Gastrocnemius medialis (tissue), 4 donors: Measurements from ENCODE around the gene CKAP2. TPM values are rescaled to one million over a fixed set of nuclear protein-coding genes. Genes with fewer than 3 reads are reported as not detected.
"Not testable (repeated sequence)": the region's sequence is repeated elsewhere in the genome, so short reads cannot be mapped to it uniquely, and the experiment has no call there.

Experiments used
- ATAC-seq, 2 donors: fragments of 150-250 bp; one replicate each; pipeline ENCODE4 v1.9.1; 2016
- DNase-seq, 2 donors: peaks; one replicate each; pipeline ENCODE4 v3.0.0-alpha.2; 2019
- H3K27ac ChIP-seq, 4 donors: fragments of 200-600 bp; sonication (generic); 1 replicate in 1 of 4; 2 replicates in 3 of 4; pipeline ENCODE4 v1.5.1; 2016 to 2018; ENCODE audit warnings: mild to moderate bottlenecking in 2 of 4, moderate library complexity in 1 of 4
- H3K27me3 ChIP-seq, 3 donors: fragments of 200-600 bp; sonication (generic) in 2 of 3; 1 replicate in 1 of 3; 2 replicates in 2 of 3; pipeline versions ENCODE4 v1.5.1 to v1.6.0; 2016 to 2019; ENCODE audit warnings: mild to moderate bottlenecking in 1 of 3, moderate library complexity in 1 of 3
- H3K36me3 ChIP-seq, 2 donors: fragments of 200-600 bp; sonication (generic) in 1 of 2; one replicate each; pipeline ENCODE4 v1.5.1; 2017 to 2018
- H3K4me1 ChIP-seq, 2 donors: fragments of 200-600 bp; sonication (generic) in 1 of 2; one replicate each; pipeline ENCODE4 v1.5.1; 2016 to 2017; ENCODE audit warnings: mild to moderate bottlenecking in 2 of 2
- H3K4me3 ChIP-seq, 4 donors: fragments of 200-600 bp; sonication (generic) in 3 of 4; 1 replicate in 1 of 4; 2 replicates in 3 of 4; pipeline ENCODE4 v1.5.1; 2016 to 2019; ENCODE audit warnings: mild to moderate bottlenecking in 2 of 4
- H3K9me3 ChIP-seq, 3 donors: fragments of 200-600 bp; sonication (generic) in 2 of 3; 1 replicate in 1 of 3; 2 replicates in 2 of 3; pipeline ENCODE4 v1.5.1; 2016 to 2019
- POLR2A ChIP-seq, 2 donors: fragments of 450-650 bp; IDR thresholded peaks; one replicate each; pipeline ENCODE4 v1.6.1; 2017; ENCODE audit warnings: antibody characterized with exemption in 2 of 2, mild to moderate bottlenecking in 2 of 2, moderate library complexity in 2 of 2
- in situ Hi-C, 4 donors: fragments of 200-750 bp; cut with MboI; loops; one replicate each; pipeline versions ENCODE4 v1.15.0 to v1.8.0; 2017; ENCODE audit warnings: low sequenced_read_pairs in 4 of 4
- intact Hi-C: fragments of 100-400 bp; cut with DNase I; formaldehyde crosslinking; loops from one replicate; pipeline ENCODE4 v1.15.1; 2023; ENCODE audit warnings: low total_unique reads
- total RNA-seq, 4 donors: library from RNA; depleted of rRNA; stranded (reverse); fragments of >200 nt; gene quantifications; one replicate each; pipeline versions ENCODE4 v1.1.0 to v1.2.3, GENCODE V29; 2016
- TF ChIP-seq, protein P1 (sequence below), 5 experiments: fragments of 450-650 bp in 3 of 5; fragments of 200-600 bp in 2 of 5; sonication (generic) in 2 of 5; IDR thresholded peaks in 4 of 5; conservative IDR thresholded peaks in 1 of 5; 1 replicate in 4 of 5; 2 replicates in 1 of 5; pipeline ENCODE4 v1.5.1; 2016 to 2019; ENCODE audit warnings: antibody characterized with exemption in 5 of 5, mild to moderate bottlenecking in 3 of 5, moderate library complexity in 3 of 5

CKAP2 gene
- total RNA-seq, 4 donors from 2014 or later: 3.6 to 5.0 (median 4.9) TPM

DNA sequence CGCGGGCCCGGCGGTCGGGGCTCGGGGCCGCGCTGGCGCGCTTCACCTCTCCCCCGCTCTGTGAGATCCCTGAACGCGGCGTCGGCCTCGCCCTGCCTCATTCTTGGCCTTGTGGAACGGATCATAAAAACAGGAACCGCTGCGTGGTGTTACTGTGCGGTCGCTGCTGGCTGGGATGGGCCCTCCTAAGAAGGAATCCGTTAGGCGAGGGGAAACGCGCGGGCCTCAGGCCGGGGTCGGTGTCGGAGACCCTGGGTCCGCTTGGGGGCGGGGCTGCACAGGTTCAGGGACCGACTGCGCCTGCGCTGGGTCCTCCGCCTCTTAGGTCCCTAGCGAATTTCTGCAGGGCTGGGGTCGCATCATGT lies 381 bp downstream of the CKAP2 start:
- Histone ChIP-seq H3K4me3 (peak overlapping the region; percentile 74 to 84 (median 76)), H3K4me1 (peaks cover 9 to 16% of the 10 kb centered on the region in 2 donors), H3K36me3 (no peaks in the 10 kb centered on the region), H3K27me3 (no peaks in the 10 kb centered on the region), H3K27ac (peak overlapping the region; percentile 81 to 93 (median 86)), H3K9me3 (no peaks in the 10 kb centered on the region)
- peak; percentile 59 to 66 for ATAC-seq
- peak; percentile 29 to 49 for DNase-seq
- in situ Hi-C loops: loop anchor here in 2 of 4 donors (10.0 to 25.0 kb wide), 3 partner anchors 207 to 641 kb away; partner anchors contain the start of genes ALG11 (in 2 of the 2), ATP7B (in 2 of the 2), UTP14C (in 2 of the 2) and SUGT1 (in 1 of the 2)
- intact Hi-C loops: loop anchor here (10.0 kb wide), 3 partner anchors 651 to 1001 kb away; partner anchors contain the start of genes DHRS12, INTS6 and WDFY2
- TF ChIP-seq, protein P1, sequence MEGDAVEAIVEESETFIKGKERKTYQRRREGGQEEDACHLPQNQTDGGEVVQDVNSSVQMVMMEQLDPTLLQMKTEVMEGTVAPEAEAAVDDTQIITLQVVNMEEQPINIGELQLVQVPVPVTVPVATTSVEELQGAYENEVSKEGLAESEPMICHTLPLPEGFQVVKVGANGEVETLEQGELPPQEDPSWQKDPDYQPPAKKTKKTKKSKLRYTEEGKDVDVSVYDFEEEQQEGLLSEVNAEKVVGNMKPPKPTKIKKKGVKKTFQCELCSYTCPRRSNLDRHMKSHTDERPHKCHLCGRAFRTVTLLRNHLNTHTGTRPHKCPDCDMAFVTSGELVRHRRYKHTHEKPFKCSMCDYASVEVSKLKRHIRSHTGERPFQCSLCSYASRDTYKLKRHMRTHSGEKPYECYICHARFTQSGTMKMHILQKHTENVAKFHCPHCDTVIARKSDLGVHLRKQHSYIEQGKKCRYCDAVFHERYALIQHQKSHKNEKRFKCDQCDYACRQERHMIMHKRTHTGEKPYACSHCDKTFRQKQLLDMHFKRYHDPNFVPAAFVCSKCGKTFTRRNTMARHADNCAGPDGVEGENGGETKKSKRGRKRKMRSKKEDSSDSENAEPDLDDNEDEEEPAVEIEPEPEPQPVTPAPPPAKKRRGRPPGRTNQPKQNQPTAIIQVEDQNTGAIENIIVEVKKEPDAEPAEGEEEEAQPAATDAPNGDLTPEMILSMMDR (IDR thresholded peaks at IDR 0.05 in 4 of 5, conservative IDR thresholded peaks at IDR 0.05 in 1 of 5): no peak
- TF ChIP-seq POLR2A (IDR thresholded peaks at IDR 0.05): no peak

DNA sequence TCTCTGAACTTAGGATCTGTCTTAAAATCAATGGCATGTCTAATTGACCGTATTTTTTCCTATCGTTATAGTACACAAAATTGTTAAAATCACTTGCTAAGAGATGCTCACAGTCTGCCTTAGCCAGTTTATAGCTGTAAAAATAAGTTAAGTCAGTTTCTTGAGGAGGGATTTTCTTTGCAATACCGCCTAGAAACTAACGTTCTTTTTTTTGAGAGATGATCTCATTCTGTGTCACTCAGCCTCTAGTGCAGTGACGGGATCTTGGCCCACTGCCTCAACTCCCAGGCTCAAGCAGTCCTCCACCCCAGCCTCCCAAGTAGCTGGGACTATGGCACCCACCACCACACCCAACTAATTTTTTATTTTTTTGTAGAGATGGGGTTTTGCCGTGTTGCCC lies 4.4 kb downstream of the CKAP2 start:
- peaks cover 6 to 7% of the 10 kb centered on the region in 2 donors for H3K4me1 ChIP-seq
- DNase-seq (no peak), ATAC-seq (no peak)
- in situ Hi-C loops: loop anchor here in 2 of 4 donors (10.0 to 25.0 kb wide), 3 partner anchors 203 to 645 kb away; partner anchors contain the start of genes ALG11 (in 2 of the 2), ATP7B (in 2 of the 2), UTP14C (in 2 of the 2) and SUGT1 (in 1 of the 2)
- intact Hi-C loops: loop anchor here (10.0 kb wide), 3 partner anchors 655 to 1005 kb away; partner anchors contain the start of genes DHRS12, INTS6 and WDFY2
- TF ChIP-seq POLR2A (IDR thresholded peaks at IDR 0.05): no peak
- TF ChIP-seq, protein P1 (IDR thresholded peaks at IDR 0.05 in 4 of 5, conservative IDR thresholded peaks at IDR 0.05 in 1 of 5): no peak
- peaks cover 0 to 11% of the 10 kb centered on the region in 2 donors for H3K36me3 ChIP-seq
- H3K4me3 ChIP-seq: no peak overlapping the region
- H3K27ac ChIP-seq: no peak overlapping the region
- H3K27me3 ChIP-seq: no peaks in the 10 kb centered on the region
- H3K9me3 ChIP-seq: no peaks in the 10 kb centered on the region

DNA sequence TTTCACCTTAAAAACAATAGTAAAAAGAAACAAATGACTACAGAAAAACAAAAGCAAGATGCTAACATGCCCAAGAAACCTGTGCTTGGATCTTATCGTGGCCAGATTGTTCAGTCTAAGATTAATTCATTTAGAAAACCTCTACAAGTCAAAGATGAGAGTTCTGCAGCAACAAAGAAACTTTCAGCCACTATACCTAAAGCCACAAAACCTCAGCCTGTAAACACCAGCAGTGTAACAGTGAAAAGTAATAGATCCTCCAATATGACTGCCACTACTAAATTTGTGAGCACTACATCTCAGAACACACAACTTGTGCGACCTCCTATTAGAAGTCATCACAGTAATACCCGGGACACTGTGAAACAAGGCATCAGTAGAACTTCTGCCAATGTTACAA lies 6.0 kb downstream of the CKAP2 start:
- TF ChIP-seq, protein P1 (IDR thresholded peaks at IDR 0.05 in 4 of 5, conservative IDR thresholded peaks at IDR 0.05 in 1 of 5): no peak
- no peak for TF ChIP-seq POLR2A (IDR thresholded peaks at IDR 0.05)
- in situ Hi-C loops (loop anchor here in 2 of 4 donors (25.0 kb wide), 2 partner anchors 201 to 449 kb away; partner anchors contain the start of genes ALG11 (in 2 of the 2), ATP7B (in 2 of the 2), UTP14C (in 2 of the 2) and SUGT1 (in 1 of the 2)), intact Hi-C loops (no loop called here)
- no peak overlapping the region for H3K4me3 ChIP-seq
- no peaks in the 10 kb centered on the region for H3K27me3 ChIP-seq
- H3K4me1 ChIP-seq: peaks cover 1 to 2% of the 10 kb centered on the region in 2 donors
- H3K36me3 ChIP-seq: peaks cover 0 to 11% of the 10 kb centered on the region in 2 donors
- no peak overlapping the region for H3K27ac ChIP-seq
- ATAC-seq (no peak), DNase-seq (no peak)
- H3K9me3 ChIP-seq: no peaks in the 10 kb centered on the region

DNA sequence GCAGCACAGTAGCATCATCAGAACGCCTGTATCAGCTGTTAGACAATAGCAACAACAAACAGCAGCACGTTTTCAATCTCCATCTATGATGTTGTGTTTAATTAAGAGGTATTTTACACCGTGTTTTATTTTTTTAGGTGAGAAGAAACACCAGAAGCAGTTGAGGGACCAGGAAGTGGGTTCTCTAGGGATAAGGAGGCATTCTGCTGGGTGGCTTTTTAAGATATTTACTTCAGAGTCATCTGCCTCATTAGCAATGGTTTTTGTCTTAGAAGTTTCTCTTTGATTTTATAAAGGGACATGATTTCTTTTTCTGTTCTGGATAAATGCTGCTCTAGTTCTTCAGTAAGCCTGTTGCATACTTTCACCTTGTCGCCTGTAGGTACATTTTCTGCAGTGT lies 8.2 kb downstream of the CKAP2 start:
- Histone ChIP-seq H3K27me3 (no peaks in the 10 kb centered on the region), H3K4me1 (no peaks in the 10 kb centered on the region), H3K9me3 (no peaks in the 10 kb centered on the region), H3K36me3 (peaks cover 0 to 12% of the 10 kb centered on the region in 2 donors), H3K27ac (no peak overlapping the region), H3K4me3 (no peak overlapping the region)
- intact Hi-C loops: no loop called here
- DNase-seq (no peak), ATAC-seq (no peak)
- in situ Hi-C loops: loop anchor here in 2 of 4 donors (25.0 kb wide), 2 partner anchors 199 to 451 kb away; partner anchors contain the start of genes ALG11 (in 2 of the 2), ATP7B (in 2 of the 2), UTP14C (in 2 of the 2) and SUGT1 (in 1 of the 2)
- TF ChIP-seq POLR2A (IDR thresholded peaks at IDR 0.05): no peak
- TF ChIP-seq, protein P1 (IDR thresholded peaks at IDR 0.05 in 4 of 5, conservative IDR thresholded peaks at IDR 0.05 in 1 of 5): no peak

DNA sequence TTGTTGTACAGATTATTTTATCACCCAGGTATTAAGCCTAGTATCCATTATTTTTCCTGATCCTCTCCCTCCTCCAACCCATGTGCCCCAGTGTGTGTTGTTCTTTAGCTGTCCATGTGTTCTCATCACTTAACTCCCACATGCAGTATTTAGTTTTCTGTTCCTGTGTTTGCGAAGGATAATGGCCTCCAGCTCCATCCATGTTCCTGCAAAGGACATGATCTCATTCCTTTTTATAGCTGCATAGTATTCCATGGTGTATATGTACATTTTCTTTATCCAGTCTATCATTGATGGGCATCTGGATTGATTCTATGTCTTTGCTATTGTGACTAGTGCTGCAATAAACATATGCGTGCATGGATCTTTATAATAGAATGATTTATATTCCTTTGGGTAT lies 13.2 kb downstream of the CKAP2 start:
- H3K4me1 ChIP-seq, ATAC-seq, DNase-seq, H3K27ac ChIP-seq, H3K36me3 ChIP-seq, intact Hi-C loops, H3K27me3 ChIP-seq, H3K4me3 ChIP-seq, H3K9me3 ChIP-seq: not testable (repeated sequence)
- in situ Hi-C loops: loop anchor here in 2 of 4 donors (25.0 kb wide), 2 partner anchors 194 to 456 kb away; partner anchors contain the start of genes ALG11 (in 2 of the 2), ATP7B (in 2 of the 2), UTP14C (in 2 of the 2) and SUGT1 (in 1 of the 2)

DNA sequence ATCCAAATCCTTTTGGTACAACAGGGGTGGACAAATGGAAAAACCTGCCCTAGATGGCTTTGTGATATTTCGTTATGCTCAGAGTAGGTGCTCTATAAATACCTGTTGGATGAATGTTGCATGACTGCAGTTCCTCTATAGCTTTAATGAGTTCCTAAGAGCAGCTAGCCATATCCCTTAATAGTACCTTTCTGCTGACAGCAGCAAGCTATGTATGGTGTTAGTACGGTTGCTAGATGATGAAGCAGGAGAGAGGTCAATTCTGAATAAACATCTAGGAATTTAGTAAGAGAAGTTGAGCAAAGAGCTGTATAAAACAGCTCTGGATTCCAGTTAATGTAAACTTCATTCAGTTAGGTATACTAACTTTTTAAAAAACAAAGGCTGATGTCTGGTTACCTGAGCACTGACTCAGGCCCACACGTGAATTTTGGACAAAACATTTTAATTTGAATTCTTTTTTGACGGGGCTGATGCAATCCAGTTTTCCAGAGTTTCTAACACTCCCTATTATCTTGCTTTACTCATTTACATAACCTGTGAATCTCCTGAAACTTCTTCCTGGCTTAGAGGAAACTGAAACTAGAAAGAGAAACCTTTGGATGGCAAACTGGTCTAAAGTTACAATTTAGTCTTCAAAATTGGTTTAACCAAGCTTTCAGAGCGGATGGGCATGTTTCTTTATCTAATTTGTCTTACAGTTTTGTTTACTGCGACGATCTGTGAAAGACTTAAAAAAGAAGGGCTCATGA lies 25.6 kb downstream of the CKAP2 start:
- H3K4me3 ChIP-seq, H3K4me1 ChIP-seq, ATAC-seq, H3K36me3 ChIP-seq, H3K27ac ChIP-seq, in situ Hi-C loops, DNase-seq, H3K27me3 ChIP-seq, intact Hi-C loops, H3K9me3 ChIP-seq: not testable (repeated sequence)

DNA sequence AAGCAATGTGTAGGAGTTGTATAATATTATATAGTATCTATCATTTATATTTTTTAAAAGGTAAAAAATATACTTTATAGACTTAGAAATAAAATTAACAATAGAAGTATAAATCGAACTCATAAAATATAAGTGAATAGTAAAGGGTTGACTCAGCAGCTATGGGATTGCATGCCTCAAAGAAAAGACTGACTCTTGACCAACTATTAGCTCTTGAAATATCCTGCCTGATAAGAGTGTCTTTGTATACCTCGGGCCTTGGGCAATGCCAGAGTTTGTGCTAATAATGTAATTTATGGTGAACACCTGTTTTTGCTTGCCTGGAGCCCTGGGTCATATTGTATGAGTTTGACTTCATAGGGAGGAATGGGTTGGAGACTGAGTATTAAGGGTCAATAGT lies 31.8 kb downstream of the CKAP2 start:
- H3K4me1 ChIP-seq, DNase-seq, in situ Hi-C loops, H3K27ac ChIP-seq, H3K36me3 ChIP-seq, ATAC-seq, H3K9me3 ChIP-seq, intact Hi-C loops, H3K4me3 ChIP-seq, H3K27me3 ChIP-seq: not testable (repeated sequence)
